ENCODE data around the gene MRPS30. TPM values are rescaled to one million over a fixed set of nuclear protein-coding genes. Genes with fewer than 3 reads are reported as not detected.
"Not testable (repeated sequence)": the region's sequence is repeated elsewhere in the genome, so short reads cannot be mapped to it uniquely, and the experiment has no call there.

Gene MRPS30
- total RNA-seq, 1 donor = 66.1 TPM

DNA sequence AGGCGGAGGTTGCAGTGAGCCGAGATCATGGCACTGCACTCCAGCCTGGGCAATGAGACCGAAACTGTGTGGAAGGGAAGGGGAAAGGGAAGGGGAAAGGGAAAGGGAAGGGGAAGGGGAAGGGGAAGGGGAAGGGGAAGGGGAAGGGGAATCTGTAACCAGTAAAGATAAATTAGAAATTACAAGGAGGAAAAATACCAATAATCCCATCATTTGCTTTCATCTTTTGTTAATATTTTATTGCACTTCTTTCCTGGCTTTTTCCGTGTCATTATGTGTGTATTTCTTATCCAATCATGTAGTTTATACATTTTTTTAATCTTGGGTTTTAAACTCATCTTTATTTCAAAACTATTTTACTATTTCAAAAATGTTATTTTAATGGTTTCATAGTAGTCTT lies 29.6 kb upstream of the MRPS30 start:
- no peak for DNase-seq (ENCODE audit: low read depth)
- TF ChIP-seq, protein P1, sequence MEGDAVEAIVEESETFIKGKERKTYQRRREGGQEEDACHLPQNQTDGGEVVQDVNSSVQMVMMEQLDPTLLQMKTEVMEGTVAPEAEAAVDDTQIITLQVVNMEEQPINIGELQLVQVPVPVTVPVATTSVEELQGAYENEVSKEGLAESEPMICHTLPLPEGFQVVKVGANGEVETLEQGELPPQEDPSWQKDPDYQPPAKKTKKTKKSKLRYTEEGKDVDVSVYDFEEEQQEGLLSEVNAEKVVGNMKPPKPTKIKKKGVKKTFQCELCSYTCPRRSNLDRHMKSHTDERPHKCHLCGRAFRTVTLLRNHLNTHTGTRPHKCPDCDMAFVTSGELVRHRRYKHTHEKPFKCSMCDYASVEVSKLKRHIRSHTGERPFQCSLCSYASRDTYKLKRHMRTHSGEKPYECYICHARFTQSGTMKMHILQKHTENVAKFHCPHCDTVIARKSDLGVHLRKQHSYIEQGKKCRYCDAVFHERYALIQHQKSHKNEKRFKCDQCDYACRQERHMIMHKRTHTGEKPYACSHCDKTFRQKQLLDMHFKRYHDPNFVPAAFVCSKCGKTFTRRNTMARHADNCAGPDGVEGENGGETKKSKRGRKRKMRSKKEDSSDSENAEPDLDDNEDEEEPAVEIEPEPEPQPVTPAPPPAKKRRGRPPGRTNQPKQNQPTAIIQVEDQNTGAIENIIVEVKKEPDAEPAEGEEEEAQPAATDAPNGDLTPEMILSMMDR (IDR thresholded peaks at IDR 0.05; ENCODE audit: insufficient read depth, low read depth, low read length) = no peak
- no peak overlapping the region for H3K4me3 ChIP-seq (ENCODE audit: low read depth, low read length)

DNA sequence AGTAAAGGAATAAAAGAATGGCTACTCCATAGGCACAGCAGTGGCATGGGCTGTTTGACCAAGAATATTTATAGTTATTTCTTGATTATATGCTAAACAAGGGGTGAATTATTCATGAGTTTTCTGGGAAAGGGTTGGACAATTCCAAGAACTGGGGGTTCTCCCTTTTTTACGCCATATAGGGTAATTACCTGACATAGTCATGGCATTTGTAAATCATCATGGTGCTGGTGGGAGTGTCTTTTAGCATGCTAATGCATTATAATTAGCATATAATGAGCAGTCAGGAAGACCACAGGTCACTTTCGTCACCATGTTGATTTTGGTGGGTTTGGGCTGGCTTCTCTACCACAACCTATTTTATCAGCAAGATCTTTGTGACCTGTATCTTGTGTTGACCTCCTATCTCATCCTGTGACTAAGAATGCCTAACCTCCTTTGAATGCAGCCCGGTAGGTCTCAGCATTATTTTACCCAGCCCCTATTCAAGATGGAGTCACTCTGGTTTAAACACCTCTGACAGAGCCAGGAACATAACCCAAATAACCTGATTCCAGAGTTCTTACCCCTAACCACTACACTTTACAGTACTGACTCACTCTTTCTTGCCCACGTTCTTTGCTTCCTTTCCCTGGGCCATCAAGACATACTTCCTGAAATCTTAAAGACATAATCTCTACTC lies 25.0 kb upstream of the MRPS30 start:
- no peak overlapping the region for H3K4me3 ChIP-seq (ENCODE audit: low read depth, low read length)
- TF ChIP-seq, protein P1 (IDR thresholded peaks at IDR 0.05; ENCODE audit: insufficient read depth, low read depth, low read length) = no peak
- DNase-seq (ENCODE audit: low read depth) = no peak

DNA sequence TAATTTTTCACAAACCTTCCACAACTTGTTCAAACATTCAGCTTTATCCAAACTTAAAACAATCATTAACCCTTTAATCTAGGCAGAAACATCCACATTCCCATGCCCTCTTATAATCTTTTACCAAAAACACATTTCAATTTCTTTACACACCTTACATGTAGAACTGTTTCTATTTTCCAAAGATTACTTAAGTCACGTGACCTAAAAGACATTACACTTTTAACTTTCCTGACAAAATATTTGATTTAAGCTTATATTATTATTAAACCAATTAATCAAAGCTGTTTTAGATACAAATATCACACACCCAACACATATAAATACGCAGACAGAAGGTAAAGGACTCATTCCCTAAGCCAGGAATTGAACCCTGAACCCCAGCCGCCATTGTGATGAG lies 21.0 kb upstream of the MRPS30 start:
- no peak overlapping the region for H3K4me3 ChIP-seq (ENCODE audit: low read depth, low read length)
- no peak for DNase-seq (ENCODE audit: low read depth)
- TF ChIP-seq, protein P1 (IDR thresholded peaks at IDR 0.05; ENCODE audit: insufficient read depth, low read depth, low read length) = no peak

DNA sequence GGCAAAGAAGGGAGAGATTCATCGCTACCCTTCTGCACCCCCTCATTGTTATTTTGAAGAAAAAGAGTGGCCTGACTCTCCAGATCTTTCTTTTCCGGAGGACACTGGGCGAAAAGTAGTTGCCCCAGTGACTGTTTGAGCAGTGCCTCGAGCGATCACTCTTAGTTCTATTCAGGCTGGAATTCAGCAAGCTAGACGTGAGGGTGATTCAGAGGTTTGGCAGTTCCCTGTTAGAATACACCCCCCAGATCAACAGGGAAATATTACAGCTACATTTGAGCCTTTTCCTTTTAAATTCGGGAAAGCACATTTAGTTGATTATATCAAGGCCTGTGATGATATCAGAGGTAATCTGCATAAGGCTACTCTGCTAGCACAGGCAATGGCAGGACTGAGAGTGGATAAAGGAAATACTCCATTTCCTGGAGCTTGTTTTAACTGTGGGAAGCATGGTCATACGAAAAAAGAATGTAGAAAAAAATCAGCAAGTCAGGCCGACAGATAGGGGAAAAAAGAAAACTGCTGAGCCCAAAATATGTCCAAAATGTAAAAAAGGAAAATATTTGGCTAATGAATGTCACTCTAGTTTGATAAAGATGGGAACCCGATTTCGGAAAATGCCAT lies 19.3 kb upstream of the MRPS30 start:
- H3K4me3 ChIP-seq (ENCODE audit: low read depth, low read length); DNase-seq (ENCODE audit: low read depth): not testable (repeated sequence)

DNA sequence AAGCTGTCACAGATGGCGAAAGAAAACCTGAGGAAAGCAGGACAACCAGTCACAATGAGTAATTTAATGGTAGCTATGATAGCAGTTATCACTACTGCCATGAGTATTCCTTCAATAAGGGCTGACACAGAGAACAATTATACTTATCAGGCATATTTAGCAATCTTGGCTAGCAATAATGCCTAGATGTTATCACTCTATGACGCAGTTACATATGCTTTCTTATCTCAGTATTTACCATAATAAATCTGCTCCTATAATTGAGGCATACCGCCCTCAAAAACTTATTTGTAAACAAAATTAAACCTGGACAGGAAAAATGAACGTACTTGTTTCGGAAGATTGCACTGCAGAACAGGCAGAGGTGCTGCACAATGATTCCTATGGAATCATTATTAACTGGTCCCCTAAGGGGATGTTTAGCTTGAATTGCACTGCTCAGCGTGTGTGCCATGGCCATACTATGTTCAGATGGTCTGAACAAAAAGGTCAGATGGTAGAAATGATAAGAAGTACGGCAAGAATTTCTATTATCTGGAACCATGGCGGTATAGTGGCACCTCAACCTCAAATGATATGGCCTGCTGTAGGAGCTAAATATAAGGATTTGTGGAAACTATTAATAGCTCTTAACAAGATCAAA lies 16.6 kb upstream of the MRPS30 start:
- not testable (repeated sequence) for DNase-seq (ENCODE audit: low read depth); H3K4me3 ChIP-seq (ENCODE audit: low read depth, low read length)

DNA sequence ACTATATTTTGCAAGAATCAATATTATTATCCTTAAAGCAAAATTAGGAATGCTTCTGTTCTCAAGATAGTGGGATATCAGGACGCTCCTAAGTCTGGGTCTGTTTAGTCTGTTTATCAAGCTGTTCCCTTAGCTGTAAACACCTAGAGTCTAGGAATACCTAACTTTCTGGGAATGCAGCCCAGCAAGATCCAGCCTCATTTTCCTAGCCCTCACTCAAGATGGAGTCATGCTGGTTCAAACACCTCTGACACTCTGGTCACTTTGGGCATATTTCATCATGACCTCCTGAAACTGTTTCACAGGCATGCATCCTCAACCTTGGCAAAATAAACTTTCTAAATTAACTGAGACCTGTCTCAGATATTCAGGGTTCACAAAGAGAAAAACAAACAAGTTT lies 14.4 kb upstream of the MRPS30 start:
- TF ChIP-seq, protein P1 (IDR thresholded peaks at IDR 0.05; ENCODE audit: insufficient read depth, low read depth, low read length) = no peak
- DNase-seq (ENCODE audit: low read depth) = no peak
- no peak overlapping the region for H3K4me3 ChIP-seq (ENCODE audit: low read depth, low read length)

DNA sequence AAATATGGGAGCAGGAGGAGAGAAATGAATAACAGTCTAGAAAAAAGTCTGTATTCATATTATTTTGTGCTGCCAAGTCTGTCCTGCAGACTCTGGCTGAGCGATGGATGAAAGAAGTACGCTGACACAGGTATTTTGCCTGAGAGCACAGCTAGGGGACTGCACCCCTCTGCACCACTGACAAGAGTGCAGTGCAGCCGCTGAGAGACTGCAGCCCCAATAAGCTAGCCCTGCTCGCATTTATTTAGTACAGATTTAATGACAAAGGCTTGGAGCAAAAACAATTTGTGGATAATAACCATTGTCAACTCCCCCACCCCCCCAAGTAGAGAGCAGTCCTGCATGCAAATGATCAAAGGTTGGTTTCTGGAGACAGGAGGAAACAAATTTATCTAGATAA lies 13.3 kb upstream of the MRPS30 start:
- TF ChIP-seq, protein P1 (IDR thresholded peaks at IDR 0.05; ENCODE audit: insufficient read depth, low read depth, low read length) = no peak
- no peak overlapping the region for H3K4me3 ChIP-seq (ENCODE audit: low read depth, low read length)

More for the DNA sequence above, 13.3 kb upstream of the MRPS30 start:
- no peak for DNase-seq (ENCODE audit: low read depth)

Measured in fibroblast of villous mesenchyme (primary cell).